ENCODE data around the gene NMUR1.

NMUR1 gene

DNA sequence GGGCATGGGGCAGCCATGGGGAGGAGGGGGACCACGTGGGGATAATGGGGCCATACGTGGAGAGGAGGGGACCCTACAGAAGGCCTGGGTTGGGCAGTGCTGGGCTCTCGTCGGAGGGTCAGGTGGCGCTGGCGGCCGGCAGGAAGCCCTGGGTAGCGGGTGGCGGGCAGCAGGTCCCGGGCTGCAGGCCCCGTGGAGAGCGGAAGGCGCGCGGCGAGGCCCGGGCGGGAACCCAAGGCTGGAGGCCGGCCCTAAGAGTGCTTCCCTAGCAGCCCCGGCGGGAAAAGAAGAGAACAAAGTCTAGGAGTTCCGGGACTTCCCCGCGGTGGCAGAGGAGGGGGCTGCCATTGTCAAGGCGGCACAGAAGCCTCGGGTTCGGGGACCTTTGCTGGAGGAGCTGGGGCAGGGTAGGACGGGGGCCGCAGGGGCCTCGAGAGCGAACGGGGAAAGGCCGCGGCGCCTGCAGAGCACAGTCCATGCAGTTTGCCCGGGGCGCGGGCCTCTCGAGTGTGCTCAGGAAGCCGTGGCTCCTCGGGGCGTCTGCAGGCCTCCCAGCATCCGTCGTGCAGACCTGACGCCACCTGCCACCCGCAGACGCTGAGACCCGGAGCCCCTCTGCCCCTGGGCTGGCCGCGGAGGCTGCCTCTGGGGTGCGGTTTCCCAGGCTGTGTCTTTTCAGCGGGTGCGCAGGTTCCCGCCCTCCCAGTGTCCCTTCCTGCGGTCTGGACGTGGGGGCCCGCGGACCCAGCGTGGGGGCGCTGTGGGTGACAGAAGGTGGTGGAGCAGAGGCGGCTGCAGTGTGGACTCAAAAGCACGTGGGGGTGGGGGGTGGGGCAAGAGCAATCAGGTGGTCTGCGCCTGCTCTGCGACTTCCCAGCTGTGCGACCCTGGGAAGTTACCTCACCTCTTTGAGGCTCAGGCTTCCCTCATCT lies 46.6 kb downstream of the NMUR1 start:
- peak overlapping the region; percentile 50 for H3K4me3 ChIP-seq (replicated peaks; ENCODE audit: low read depth, low read length)
- DNase-seq (ENCODE audit: low read depth): peak; percentile 26
- no peak for TF ChIP-seq CTCF (IDR thresholded peaks at IDR 0.05; ENCODE audit: low read length, missing control alignments)

DNA sequence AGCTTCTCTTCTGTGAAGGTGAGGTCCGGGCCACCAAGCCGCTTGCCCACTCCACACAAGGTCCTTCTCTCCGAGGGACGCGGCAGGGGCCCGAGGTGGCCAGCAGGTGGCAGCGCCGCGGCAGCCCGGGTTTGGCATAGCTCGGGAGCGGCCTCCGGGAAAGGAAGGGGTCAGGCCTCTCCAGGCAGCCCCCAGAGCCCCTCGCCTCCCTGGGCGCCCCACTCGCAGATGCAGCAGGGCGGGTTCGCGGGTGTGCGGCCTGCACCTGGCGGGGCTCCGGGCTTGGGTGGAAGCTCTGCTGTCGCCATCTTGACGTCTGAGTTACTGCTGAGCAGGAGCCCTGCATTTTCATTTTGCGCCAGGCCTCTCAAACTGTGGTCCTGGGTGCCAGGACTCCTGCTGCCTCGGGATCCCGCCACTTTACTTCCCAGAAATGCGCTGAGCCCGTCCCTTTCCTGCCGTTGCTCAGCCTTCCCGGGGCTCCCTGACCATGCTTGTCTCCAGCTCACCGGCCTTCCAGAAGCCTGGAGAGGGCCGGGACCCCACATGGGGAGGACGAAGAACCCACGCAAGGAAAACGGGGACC lies 47.3 kb downstream of the NMUR1 start:
- peak; percentile 75 for TF ChIP-seq CTCF (IDR thresholded peaks at IDR 0.05; ENCODE audit: low read length, missing control alignments)
- H3K4me3 ChIP-seq (replicated peaks; ENCODE audit: low read depth, low read length): peak overlapping the region; percentile 50
- peak; percentile 66 for DNase-seq (ENCODE audit: low read depth)

DNA sequence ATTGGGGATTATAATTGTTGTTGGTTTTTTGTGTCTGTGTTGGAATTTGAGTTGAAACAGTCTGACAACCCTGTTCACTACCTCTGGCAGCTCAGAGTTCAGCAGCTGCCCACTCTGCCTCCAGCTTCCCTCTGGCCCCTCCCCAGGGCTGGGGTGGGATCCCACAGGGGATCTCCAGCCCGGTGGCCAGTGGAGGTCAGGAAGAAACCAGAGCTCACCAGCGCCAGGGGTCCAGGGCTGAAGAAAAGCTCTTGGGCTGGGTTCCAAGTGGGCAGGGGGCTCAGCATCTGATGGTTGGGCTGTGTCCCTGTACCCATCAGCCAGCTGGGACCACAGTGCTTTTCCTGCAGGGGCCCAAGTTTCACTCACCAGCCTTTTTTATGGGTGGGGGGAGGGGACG lies 49.5 kb downstream of the NMUR1 start:
- no peak for TF ChIP-seq CTCF (IDR thresholded peaks at IDR 0.05; ENCODE audit: low read length, missing control alignments)
- no peak for DNase-seq (ENCODE audit: low read depth)
- no peak overlapping the region for H3K4me3 ChIP-seq (replicated peaks; ENCODE audit: low read depth, low read length)

DNA sequence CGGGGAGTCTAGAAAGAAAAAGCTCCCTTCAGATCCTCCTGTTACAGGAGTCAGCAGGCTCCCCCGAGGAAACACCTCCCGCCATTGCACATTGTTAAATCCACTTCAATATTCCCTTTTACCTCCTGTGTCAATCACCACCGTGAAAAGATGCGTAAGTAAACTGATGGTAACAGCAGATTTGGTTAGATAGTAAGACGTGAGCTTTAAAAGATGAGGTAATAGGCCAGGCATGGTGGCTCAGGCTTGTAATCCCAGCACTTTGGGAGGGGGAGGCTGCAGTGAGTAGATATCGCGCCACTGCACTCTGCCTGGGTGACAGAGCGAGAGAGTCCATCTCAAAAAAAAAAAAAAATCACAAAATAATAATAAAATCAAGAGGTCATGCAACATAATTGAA lies 50.8 kb downstream of the NMUR1 start:
- no peak overlapping the region for H3K4me3 ChIP-seq (replicated peaks; ENCODE audit: low read depth, low read length)
- DNase-seq (ENCODE audit: low read depth): no peak
- TF ChIP-seq CTCF (IDR thresholded peaks at IDR 0.05; ENCODE audit: low read length, missing control alignments): no peak

- no peak overlapping the region for H3K4me3 ChIP-seq (replicated peaks; ENCODE audit: low read depth, low read length)
- TF ChIP-seq CTCF (IDR thresholded peaks at IDR 0.05; ENCODE audit: low read length, missing control alignments): no peak
- no peak for DNase-seq (ENCODE audit: low read depth)
Measured at GRCh38 chr2:231476920-231477319, 53.3 kb downstream of the NMUR1 start.

GRCh38 chr2:231475965-231476364 lies 54.3 kb downstream of the NMUR1 start:
- DNase-seq (ENCODE audit: low read depth): no peak
- H3K4me3 ChIP-seq (replicated peaks; ENCODE audit: low read depth, low read length): no peak overlapping the region
- no peak for TF ChIP-seq CTCF (IDR thresholded peaks at IDR 0.05; ENCODE audit: low read length, missing control alignments)
